ENCODE results near the gene GPC5. TPM values are rescaled to one million over a fixed set of nuclear protein-coding genes. Genes with fewer than 3 reads are reported as not detected.

The GPC5 gene
- total and polyA plus RNA-seq, 2 of the 8 experiments (the other 6 are each of a cell fraction or from before 2014, with no cell fraction given): 0.20 to 0.39 TPM

DNA sequence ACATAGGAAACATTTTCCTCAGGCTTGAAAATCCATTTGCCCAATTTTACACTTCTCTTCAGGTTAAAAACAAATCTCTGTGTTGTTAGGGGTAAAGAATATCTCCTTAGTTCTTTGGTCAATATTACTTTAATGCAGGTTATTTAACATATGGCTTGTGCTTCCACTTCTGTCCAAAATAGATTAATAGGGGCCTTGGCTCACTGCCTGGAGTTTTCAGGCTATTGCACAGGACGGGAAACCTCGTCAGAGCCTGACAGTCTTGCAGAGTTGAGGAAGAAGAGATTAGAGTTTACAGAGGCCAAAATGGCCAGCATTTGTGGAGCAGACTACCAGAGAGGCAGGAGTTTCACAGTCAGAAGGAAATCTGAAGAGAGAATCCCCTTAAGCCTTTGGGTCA is 964.3 kb downstream of the GPC5 start:
- FAIRE-seq: no peak
- Histone ChIP-seq H2BK15ac (ENCODE audit: low read length) (no peak overlapping the region), H2BK120ac (replicated peaks; ENCODE audit: low read depth, low read length) (no peak overlapping the region), H2AK5ac (ENCODE audit: low read depth, low read length) (no peak overlapping the region), H3K4ac (replicated peaks; ENCODE audit: insufficient read length, low read depth, low read length) (no peak overlapping the region), H2BK12ac (ENCODE audit: low read depth, low read length) (no peak overlapping the region), H3K4me1 (replicated peaks in 1 of 4; ENCODE audit: control insufficient read depth in 3 of 4, insufficient read depth in 4 of 4, low read length in 3 of 4) (no peaks in the 10 kb centered on the region), H3K27me3 (replicated peaks in 1 of 4; ENCODE audit: control insufficient read depth in 3 of 4, extremely low read depth in 1 of 4, insufficient read depth in 3 of 4, low read length in 3 of 4) (no peaks in the 10 kb centered on the region), H4K8ac (ENCODE audit: extremely low read depth, insufficient read depth, low read length) (no peak overlapping the region), H3K18ac (ENCODE audit: extremely low read depth, low read length) (no peak overlapping the region), H2BK5ac (ENCODE audit: low read depth, low read length) (no peak overlapping the region), H2BK20ac (ENCODE audit: low read length) (no peak overlapping the region), H4K91ac (replicated peaks; ENCODE audit: insufficient read length, low read length) (no peak overlapping the region), H3K79me1 (ENCODE audit: low read depth, low read length) (no peaks in the 10 kb centered on the region), H3K27ac (ENCODE audit: low read depth, low read length) (no peak overlapping the region), H3K9ac (replicated peaks in 1 of 4; ENCODE audit: extremely low read depth in 1 of 4, low read depth in 3 of 4, low read length in 3 of 4) (no peak overlapping the region), H3K23ac (ENCODE audit: insufficient read length) (no peak overlapping the region), H3K36me3 (ENCODE audit: control insufficient read depth in 2 of 4, insufficient read depth in 4 of 4, low read length in 3 of 4) (peaks cover 0 to 3% (median 0%) of the 10 kb centered on the region in 4 experiments; a peak in 1 of 8 replicates), H3K4me3 (ENCODE audit: extremely low read depth in 1 of 4, insufficient read depth in 2 of 4, low read depth in 3 of 4, low read length in 4 of 4) (no peak overlapping the region), H3K14ac (ENCODE audit: insufficient read length) (no peak overlapping the region), H3K23me2 (ENCODE audit: low read depth, low read length) (no peaks in the 10 kb centered on the region), H3K56ac (replicated peaks; ENCODE audit: insufficient read length, low read depth, low read length) (no peak overlapping the region), H4K20me1 (replicated peaks in 1 of 2; ENCODE audit: control insufficient read depth in 1 of 2, insufficient read depth in 2 of 2, low read length in 2 of 2) (no peaks in the 10 kb centered on the region), H3K4me2 (ENCODE audit: insufficient read depth in 1 of 2, low read depth in 2 of 2, low read length in 2 of 2) (no peak overlapping the region), H3K79me2 (ENCODE audit: control insufficient read depth in 1 of 2, insufficient read depth in 2 of 2, low read length in 2 of 2) (no peaks in the 10 kb centered on the region), H3K9me3 (ENCODE audit: insufficient read depth in 2 of 2, low read depth in 1 of 2, low read length in 1 of 2) (peaks cover 15 to 19% of the 10 kb centered on the region in 2 experiments), H2AFZ (ENCODE audit: low read length) (no peak overlapping the region), H4K5ac (ENCODE audit: insufficient read length, low read depth, low read length) (no peak overlapping the region)
- ChIA-PET CTCF (ENCODE audit: partially characterized antibody) (no interaction called here), POLR2A (ENCODE audit: partially characterized antibody) (no interaction called here)
- DNase-seq (ENCODE audit: low read depth in 1 of 2, low spot score in 2 of 2): no peak
- 81% methylated on average over 2 of the region's 2 CpGs; no CpG with 5 or more reads in 1 of the 2 experiments for WGBS, 2 experiments (ENCODE audit: extremely low coverage in 1 of 2, insufficient coverage in 1 of 2, insufficient read length in 1 of 2, insufficient replicate concordance in 2 of 2, low coverage in 1 of 2, low lambda C conversion rate in 2 of 2, missing lambda C conversion rate in 1 of 2)
- TF ChIP-seq EP300 (IDR thresholded peaks at IDR 0.05; ENCODE audit: borderline replicate concordance in 1 of 2, low read depth in 2 of 2, low read length in 2 of 2) (no peak), EZH2 (IDR thresholded peaks at IDR 0.05; ENCODE audit: low read depth, low read length, severe bottlenecking) (no peak), SRF (IDR thresholded peaks at IDR 0.05; ENCODE audit: low read depth, low read length) (no peak), BRCA1 (IDR thresholded peaks at IDR 0.05; ENCODE audit: low read depth, low read length) (no peak), E2F6 (IDR thresholded peaks at IDR 0.05) (no peak), RNF2 (IDR thresholded peaks at IDR 0.05; ENCODE audit: borderline replicate concordance, low read depth, low read length, missing control alignments, poor library complexity, severe bottlenecking) (no peak), SIX5 (IDR thresholded peaks at IDR 0.05; ENCODE audit: low read depth, low read length) (no peak), CREB1 (IDR thresholded peaks at IDR 0.05) (no peak)
- TF ChIP-seq, protein P1, sequence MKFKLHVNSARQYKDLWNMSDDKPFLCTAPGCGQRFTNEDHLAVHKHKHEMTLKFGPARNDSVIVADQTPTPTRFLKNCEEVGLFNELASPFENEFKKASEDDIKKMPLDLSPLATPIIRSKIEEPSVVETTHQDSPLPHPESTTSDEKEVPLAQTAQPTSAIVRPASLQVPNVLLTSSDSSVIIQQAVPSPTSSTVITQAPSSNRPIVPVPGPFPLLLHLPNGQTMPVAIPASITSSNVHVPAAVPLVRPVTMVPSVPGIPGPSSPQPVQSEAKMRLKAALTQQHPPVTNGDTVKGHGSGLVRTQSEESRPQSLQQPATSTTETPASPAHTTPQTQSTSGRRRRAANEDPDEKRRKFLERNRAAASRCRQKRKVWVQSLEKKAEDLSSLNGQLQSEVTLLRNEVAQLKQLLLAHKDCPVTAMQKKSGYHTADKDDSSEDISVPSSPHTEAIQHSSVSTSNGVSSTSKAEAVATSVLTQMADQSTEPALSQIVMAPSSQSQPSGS (IDR thresholded peaks at IDR 0.05; ENCODE audit: low read length): no peak
- TF ChIP-seq, protein P2, sequence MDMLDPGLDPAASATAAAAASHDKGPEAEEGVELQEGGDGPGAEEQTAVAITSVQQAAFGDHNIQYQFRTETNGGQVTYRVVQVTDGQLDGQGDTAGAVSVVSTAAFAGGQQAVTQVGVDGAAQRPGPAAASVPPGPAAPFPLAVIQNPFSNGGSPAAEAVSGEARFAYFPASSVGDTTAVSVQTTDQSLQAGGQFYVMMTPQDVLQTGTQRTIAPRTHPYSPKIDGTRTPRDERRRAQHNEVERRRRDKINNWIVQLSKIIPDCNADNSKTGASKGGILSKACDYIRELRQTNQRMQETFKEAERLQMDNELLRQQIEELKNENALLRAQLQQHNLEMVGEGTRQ (IDR thresholded peaks at IDR 0.05; ENCODE audit: low read length): no peak

Data from H1 (cell line).